Motor neuron (in vitro differentiated cells): Measurements from ENCODE around the gene OBSCN. TPM values are rescaled to one million over a fixed set of nuclear protein-coding genes. Genes with fewer than 3 reads are reported as not detected.

Experiments used
- ATAC-seq, 8 experiments: fragments of 200-7000 bp; cut with Tn5 transposase; replicated peaks in 6 of 8; 2 replicates each; pipeline ENCODE4 v1.8.0; 2021; ENCODE audit warnings: mild to moderate bottlenecking in 8 of 8, moderate library complexity in 8 of 8
- H3K27ac ChIP-seq, 2 donors: fragments of 250-450 bp; sonication (Bioruptor Pico); 2 replicates each; pipeline ENCODE4 v1.9.0; 2021; ENCODE audit warnings: antibody characterized with exemption in 2 of 2, mild to moderate bottlenecking in 2 of 2, moderate library complexity in 1 of 2
- H3K4me1 ChIP-seq, 2 donors: fragments of 250-450 bp; sonication (Bioruptor Pico); replicated peaks in 1 of 2; 2 replicates each; pipeline ENCODE4 v1.6.1; 2021; ENCODE audit warnings: antibody characterized with exemption in 2 of 2, mild to moderate bottlenecking in 2 of 2, moderate library complexity in 1 of 2
- H3K4me3 ChIP-seq, 5 donors: fragments of 250-450 bp; sonication (Bioruptor Pico); 2 replicates each; pipeline ENCODE4 v1.9.0; 2021; ENCODE audit warnings: antibody characterized with exemption in 5 of 5, mild to moderate bottlenecking in 5 of 5, moderate library complexity in 4 of 5
- WGBS, 10 experiments: fragments of 450-650 bp; shearing (Covaris generic); methylation state at CpG; one replicate each; pipeline ENCODE4 v1.0.0; 2022; 5-methylcytosine and 5-hydroxymethylcytosine counted together
- in situ Hi-C, 9 experiments: fragments of 400-800 bp; cut with MboI; loops; one replicate each; pipeline ENCODE4 v1.15.0; 2021; ENCODE audit warnings: low sequenced_read_pairs in 9 of 9, low pct_unique_long_range_greater_than_20kb in 2 of 9; ENCODE audit not compliant: unreplicated experiment in 9 of 9
- total RNA-seq, 8 experiments: library from RNA; unstranded; fragments of 300-600 nt; gene quantifications; 2 replicates each; pipeline versions ENCODE4 v1.2.3 to v1.2.4, GENCODE V29; 2022

OBSCN gene
- total RNA-seq, 8 experiments from 2014 or later, result 2.7 to 38.5 (median 16.2) TPM

GRCh38 chr1:228316589-228317387 lies 108.9 kb downstream of the OBSCN start:
- in situ Hi-C loops, result no loop called here
- 60 to 90% methylated on average over 2 to 6 of the region's 47 CpGs; no CpG with 5 or more reads in 8 of the 10 experiments for WGBS, 10 experiments
- no peak for ATAC-seq
- Histone ChIP-seq H3K4me3 (no peak overlapping the region), H3K27ac (no peak overlapping the region), H3K4me1 (no peaks in the 10 kb centered on the region)

- no peak for ATAC-seq
Measured at GRCh38 chr1:228317411-228317828, 109.6 kb downstream of the OBSCN start.

GRCh38 chr1:228317891-228318810 lies 110.3 kb downstream of the OBSCN start:
- H3K4me3 ChIP-seq, result no peak overlapping the region
- no peak for ATAC-seq
- WGBS, 10 experiments, result 89 to 100% (median 93%) methylated on average over 1 to 8 of the region's 16 CpGs; no CpG with 5 or more reads in 5 of the 10 experiments
- in situ Hi-C loops, result no loop called here
- no peaks in the 10 kb centered on the region for H3K4me1 ChIP-seq
- no peak overlapping the region for H3K27ac ChIP-seq

More at GRCh38 chr1:228317411-228317828, 109.6 kb downstream of the OBSCN start:
- in situ Hi-C loops, result no loop called here
- no peaks in the 10 kb centered on the region for H3K4me1 ChIP-seq
- no peak overlapping the region for H3K4me3 ChIP-seq
- 38 to 100% methylated on average over 1 to 4 of the region's 14 CpGs; no CpG with 5 or more reads in 8 of the 10 experiments for WGBS, 10 experiments
- no peak overlapping the region for H3K27ac ChIP-seq

GRCh38 chr1:228318823-228319241 lies 111.0 kb downstream of the OBSCN start:
- Histone ChIP-seq H3K27ac (no peak overlapping the region), H3K4me3 (no peak overlapping the region), H3K4me1 (no peaks in the 10 kb centered on the region)
- WGBS, 10 experiments, result 70 to 100% (median 94%) methylated on average over 2 to 6 of the region's 15 CpGs; no CpG with 5 or more reads in 5 of the 10 experiments
- in situ Hi-C loops, result no loop called here
- no peak for ATAC-seq

- Histone ChIP-seq H3K4me1 (no peaks in the 10 kb centered on the region), H3K4me3 (no peak overlapping the region), H3K27ac (no peak overlapping the region)
- in situ Hi-C loops, result no loop called here
- ATAC-seq, result no peak
- 6 to 96% (median 77%) methylated on average over 2 to 4 of the region's 4 CpGs for WGBS, 10 experiments
Measured at GRCh38 chr1:228319352-228320088, 111.7 kb downstream of the OBSCN start.

- no peak for ATAC-seq
- no peak overlapping the region for H3K27ac ChIP-seq
- 28 to 100% (median 93%) methylated on average over 2 to 3 of the region's 3 CpGs for WGBS, 10 experiments
- no peaks in the 10 kb centered on the region for H3K4me1 ChIP-seq
- in situ Hi-C loops, result no loop called here
- no peak overlapping the region for H3K4me3 ChIP-seq
Measured at GRCh38 chr1:228320394-228320793, 112.5 kb downstream of the OBSCN start.

- in situ Hi-C loops, result no loop called here
- H3K4me3 ChIP-seq, result no peak overlapping the region
- no peaks in the 10 kb centered on the region for H3K4me1 ChIP-seq
- ATAC-seq, result no peak
- no peak overlapping the region for H3K27ac ChIP-seq
- 20 to 100% methylated on average over 1 to 2 of the region's 11 CpGs; no CpG with 5 or more reads in 8 of the 10 experiments for WGBS, 10 experiments
Measured at GRCh38 chr1:228321435-228321834, 113.6 kb downstream of the OBSCN start.

GRCh38 chr1:228321895-228322294 lies 114.1 kb downstream of the OBSCN start:
- 17 to 100% (median 88%) methylated on average over 1 to 10 of the region's 15 CpGs; no CpG with 5 or more reads in 3 of the 10 experiments for WGBS, 10 experiments
- Histone ChIP-seq H3K4me3 (no peak overlapping the region), H3K4me1 (no peaks in the 10 kb centered on the region), H3K27ac (no peak overlapping the region)
- in situ Hi-C loops, result no loop called here
- no peak for ATAC-seq

- no peak for ATAC-seq
- H3K27ac ChIP-seq, result no peak overlapping the region
- H3K4me1 ChIP-seq, result no peaks in the 10 kb centered on the region
- H3K4me3 ChIP-seq, result no peak overlapping the region
- in situ Hi-C loops, result no loop called here
- 37 to 99% (median 94%) methylated on average over 1 to 9 of the region's 9 CpGs; no CpG with 5 or more reads in 5 of the 10 experiments for WGBS, 10 experiments
Measured at GRCh38 chr1:228323401-228323800, 115.6 kb downstream of the OBSCN start.

- WGBS, 10 experiments, result 0 to 90% (median 81%) methylated on average over 1 of the region's 1 CpG; no CpG with 5 or more reads in 1 of the 10 experiments
- no peak for ATAC-seq
- H3K4me3 ChIP-seq, result no peak overlapping the region
- H3K27ac ChIP-seq, result no peak overlapping the region
- in situ Hi-C loops, result no loop called here
- H3K4me1 ChIP-seq, result no peaks in the 10 kb centered on the region
Measured at GRCh38 chr1:228325267-228325666, 117.4 kb downstream of the OBSCN start.

GRCh38 chr1:228329887-228330286 lies 122.0 kb downstream of the OBSCN start:
- ATAC-seq, result no peak
- in situ Hi-C loops, result no loop called here
- 0 to 100% (median 77%) methylated on average over 1 to 2 of the region's 2 CpGs for WGBS, 10 experiments
- no peak overlapping the region for H3K4me3 ChIP-seq
- no peaks in the 10 kb centered on the region for H3K4me1 ChIP-seq
- no peak overlapping the region for H3K27ac ChIP-seq

GRCh38 chr1:228332797-228333738 lies 125.2 kb downstream of the OBSCN start:
- WGBS, 10 experiments, result 10 to 100% (median 81%) methylated on average over 1 to 8 of the region's 17 CpGs; no CpG with 5 or more reads in 3 of the 10 experiments
- H3K4me3 ChIP-seq, result no peak overlapping the region
- no peak for ATAC-seq

More at GRCh38 chr1:228332797-228333738, 125.2 kb downstream of the OBSCN start:
- no peaks in the 10 kb centered on the region for H3K4me1 ChIP-seq
- no peak overlapping the region for H3K27ac ChIP-seq
- in situ Hi-C loops, result no loop called here
